Glomerular endothelial cell (primary cell): ENCODE results near the gene GMEB2. TPM values are rescaled to one million over a fixed set of nuclear protein-coding genes. Genes with fewer than 3 reads are reported as not detected.
"Not testable (repeated sequence)": the region's sequence is repeated elsewhere in the genome, so short reads cannot be mapped to it uniquely, and the experiment has no call there.

Source experiments
- DNase-seq: peaks from one replicate; pipeline ENCODE4 v3.0.0-alpha.2; 2011; ENCODE audit warnings: low read depth, low spot score; ENCODE audit errors: extremely low read depth
- total RNA-seq: library from RNA; depleted of rRNA; stranded (reverse); fragments of >200 nt; gene quantifications from 2 replicates; pipeline ENCODE4 v1.2.3, GENCODE V29; 2015

The GMEB2 gene
- total RNA-seq, 1 donor from 2014 or later: 12.0 TPM

GRCh38 chr20:63657937-63658748 is 31.2 kb upstream of the GMEB2 start, which contains the start of gene RTEL1:
RTEL1 (plus strand) TSS chr20:63658312; CDS start chr20:63659403, 1,091 bp downstream.
- peak; percentile 44 for DNase-seq

GRCh38 chr20:63657260-63657936 is 30.5 kb upstream of the GMEB2 start:
- DNase-seq: no peak

GRCh38 chr20:63656451-63656850 is 29.6 kb upstream of the GMEB2 start:
- DNase-seq: no peak

GRCh38 chr20:63655249-63655648 is 28.3 kb upstream of the GMEB2 start:
- no peak for DNase-seq

GRCh38 chr20:63653974-63654668 is 27.2 kb upstream of the GMEB2 start:
- no peak for DNase-seq

- DNase-seq: no peak
Observed at GRCh38 chr20:63653041-63653973, 26.4 kb upstream of the GMEB2 start, which contains the start of gene STMN3. STMN3 (minus strand) TSS chr20:63653424; CDS start chr20:63653345, 79 bp downstream.

GRCh38 chr20:63652192-63652980 is 25.5 kb upstream of the GMEB2 start:
- DNase-seq: no peak

- no peak for DNase-seq
Observed at GRCh38 chr20:63651942-63652191, 25.0 kb upstream of the GMEB2 start.

GRCh38 chr20:63650486-63650885 is 23.6 kb upstream of the GMEB2 start:
- DNase-seq: not testable (repeated sequence)

GRCh38 chr20:63648895-63649589 is 22.1 kb upstream of the GMEB2 start:
- DNase-seq: no peak

- DNase-seq: no peak
Observed at GRCh38 chr20:63648190-63648589, 21.3 kb upstream of the GMEB2 start.

- no peak for DNase-seq
Observed at GRCh38 chr20:63645218-63645617, 18.3 kb upstream of the GMEB2 start.

GRCh38 chr20:63643946-63644345 is 17.0 kb upstream of the GMEB2 start:
- no peak for DNase-seq

- no peak for DNase-seq
Observed at GRCh38 chr20:63643499-63643898, 16.6 kb upstream of the GMEB2 start.

GRCh38 chr20:63642527-63643247 is 15.8 kb upstream of the GMEB2 start:
- DNase-seq: no peak

GRCh38 chr20:63641792-63642523 is 15.1 kb upstream of the GMEB2 start:
- DNase-seq: no peak

GRCh38 chr20:63641146-63641791 is 14.4 kb upstream of the GMEB2 start:
- no peak for DNase-seq
